WTC11 (cell line): ENCODE results near the gene LSM4. TPM values are rescaled to one million over a fixed set of nuclear protein-coding genes. Genes with fewer than 3 reads are reported as not detected.

Experiments
- ATAC-seq: fragments of 200-7000 bp; cut with Tn5 transposase; 2 replicates; pipeline ENCODE4 v1.10.0; 2021; ENCODE audit warnings: mild to moderate bottlenecking, moderate library complexity
- CTCF ChIA-PET: fragments of 300-600 bp; sonication (Branson Sonifier 250); formaldehyde crosslinking; loops from one replicate; lab custom pipeline; 2021; ENCODE audit warnings: antibody characterized with exemption; lab: Charles Lee
- POLR2A ChIA-PET: fragments of 350-600 bp; sonication (Branson Sonifier 250); formaldehyde crosslinking; loops from one replicate; lab custom pipeline; 2021; ENCODE audit warnings: antibody characterized with exemption; lab: Charles Lee
- DNase-seq: peaks from one replicate; pipeline ENCODE4 v3.0.0; 2021; ENCODE audit warnings: low spot score
- H3K27ac Mint-ChIP-seq: 2 replicates; pipeline ENCODE4 v1.8.0; 2021; ENCODE audit warnings: mixed read lengths
- H3K27me3 Mint-ChIP-seq: 2 replicates; pipeline ENCODE4 v1.8.0; 2021; ENCODE audit warnings: low read depth, mild to moderate bottlenecking, moderate library complexity, mixed read lengths
- H3K36me3 Mint-ChIP-seq: 2 replicates; pipeline ENCODE4 v1.8.0; 2021; ENCODE audit warnings: mixed read lengths
- H3K4me1 Mint-ChIP-seq: 2 replicates; pipeline ENCODE4 v1.8.0; 2022; ENCODE audit warnings: mixed read lengths
- H3K4me3 Mint-ChIP-seq: 2 replicates; pipeline ENCODE4 v1.8.0; 2021; ENCODE audit warnings: mild to moderate bottlenecking, moderate library complexity, mixed read lengths
- H3K9me3 Mint-ChIP-seq: 2 replicates; pipeline ENCODE4 v1.8.0; 2021; ENCODE audit warnings: mixed read lengths
- AR ChIP-seq: fragments of 250-450 bp; sonication (Bioruptor Pico); IDR thresholded peaks from 2 replicates; pipeline ENCODE4 v1.9.0; 2021; ENCODE audit warnings: mild to moderate bottlenecking
- CBFB ChIP-seq: sonication (generic); formaldehyde crosslinking; IDR thresholded peaks from 2 replicates; pipeline ENCODE4 v1.8.1; 2022; ENCODE audit warnings: mild to moderate bottlenecking, low read depth, missing genetic modification reagents
- E2F5 ChIP-seq: sonication (generic); formaldehyde crosslinking; IDR thresholded peaks from 2 replicates; pipeline ENCODE4 v1.8.1; 2022; ENCODE audit warnings: mild to moderate bottlenecking, moderate library complexity, missing genetic modification reagents
- ELF4 ChIP-seq: sonication (generic); formaldehyde crosslinking; IDR thresholded peaks from 2 replicates; pipeline ENCODE4 v1.8.1; 2022; ENCODE audit warnings: low read depth, mild to moderate bottlenecking, moderate library complexity, missing genetic modification reagents
- ETV6 ChIP-seq: sonication (generic); formaldehyde crosslinking; IDR thresholded peaks from 2 replicates; pipeline ENCODE4 v1.8.1; 2022; ENCODE audit warnings: mild to moderate bottlenecking, missing genetic modification reagents
- FOXP1 ChIP-seq: sonication (generic); formaldehyde crosslinking; IDR thresholded peaks from 2 replicates; pipeline ENCODE4 v1.8.0; 2022; ENCODE audit warnings: missing genetic modification reagents, mild to moderate bottlenecking, moderate library complexity, borderline replicate concordance
- FOXP4 ChIP-seq: sonication (generic); formaldehyde crosslinking; IDR thresholded peaks from 2 replicates; pipeline ENCODE4 v1.8.0; 2022; ENCODE audit warnings: mild to moderate bottlenecking, missing genetic modification reagents
- GRHL2 ChIP-seq: fragments of 250-450 bp; sonication (Bioruptor Pico); IDR thresholded peaks from 2 replicates; pipeline ENCODE4 v1.8.0; 2022; ENCODE audit warnings: mild to moderate bottlenecking, moderate library complexity; ENCODE audit not compliant: insufficient replicate concordance, severe bottlenecking
- HMGXB4 ChIP-seq: sonication (generic); formaldehyde crosslinking; IDR thresholded peaks from 2 replicates; pipeline ENCODE4 v1.8.1; 2023; ENCODE audit warnings: mild to moderate bottlenecking, moderate library complexity, missing genetic modification reagents
- MAX ChIP-seq: sonication (generic); formaldehyde crosslinking; IDR thresholded peaks from 2 replicates; pipeline ENCODE4 v1.8.0; 2022; ENCODE audit warnings: mild to moderate bottlenecking, missing genetic modification reagents
- PREB ChIP-seq: sonication (generic); formaldehyde crosslinking; IDR thresholded peaks from 2 replicates; pipeline ENCODE4 v1.8.1; 2022; ENCODE audit warnings: mild to moderate bottlenecking, missing genetic modification reagents, moderate library complexity, borderline replicate concordance
- PRRX2 ChIP-seq: fragments of 250-450 bp; sonication (Bioruptor Pico); IDR thresholded peaks from 2 replicates; pipeline ENCODE4 v1.8.0; 2021; ENCODE audit warnings: mild to moderate bottlenecking
- SP1 ChIP-seq: sonication (generic); formaldehyde crosslinking; conservative IDR thresholded peaks from 2 replicates; pipeline ENCODE4 v1.8.1; 2022; ENCODE audit warnings: missing genetic modification reagents
- TCF7 ChIP-seq: sonication (generic); formaldehyde crosslinking; IDR thresholded peaks from 2 replicates; pipeline ENCODE4 v1.8.0; 2022; ENCODE audit warnings: mild to moderate bottlenecking, low read depth, missing genetic modification reagents, moderate library complexity
- TEAD1 ChIP-seq: sonication (generic); formaldehyde crosslinking; IDR thresholded peaks from 2 replicates; pipeline ENCODE4 v1.8.0; 2022; ENCODE audit warnings: mild to moderate bottlenecking, missing genetic modification reagents
- USF1 ChIP-seq: sonication (generic); formaldehyde crosslinking; IDR thresholded peaks from 2 replicates; pipeline ENCODE4 v1.8.0; 2022; ENCODE audit warnings: mild to moderate bottlenecking, missing genetic modification reagents
- ZNF512 ChIP-seq: sonication (generic); formaldehyde crosslinking; IDR thresholded peaks from 2 replicates; pipeline ENCODE4 v1.8.1; 2022; ENCODE audit warnings: missing genetic modification reagents, borderline replicate concordance
- total RNA-seq: library from RNA; stranded (reverse); gene quantifications from 3 replicates; pipeline ENCODE4 v1.2.3, GENCODE V29; 2021

LSM4 gene
- total RNA-seq, 1 experiment from 2014 or later: 373 TPM

GRCh38 chr19:18280247-18281081, 42.4 kb downstream of the LSM4 start (continued):
- TF ChIP-seq ELF4 (CRISPR knock-in tag) (0 out of 2 replicates have a peak, but pooled peaks have one; percentile 10), E2F5 (CRISPR knock-in tag) (peak; percentile 41; the same call in 1 of the 2 replicates), HMGXB4 (CRISPR knock-in tag) (peak; percentile 62), MAX (CRISPR knock-in tag) (peak; percentile 47; the same call in 1 of the 2 replicates), TCF7 (peak; percentile 53; the same call in 1 of the 2 replicates), PRRX2 (CRISPR knock-in tag) (0 out of 2 replicates have a peak, but pooled peaks have one; percentile 38), FOXP1 (CRISPR knock-in tag) (peak; percentile 48)

- Mint-ChIP-seq H3K4me1 (peaks cover 22% of the 10 kb centered on the region), H3K27ac (peak overlapping the region; percentile 99), H3K9me3 (no peaks in the 10 kb centered on the region), H3K27me3 (no peaks in the 10 kb centered on the region; the same call in 1 of the 2 replicates), H3K36me3 (peaks cover 12% of the 10 kb centered on the region), H3K4me3 (peak overlapping the region; percentile 96)
- POLR2A ChIA-PET: interaction anchor here (0.6 to 5.1 kb wide), 29 partner anchors 8 to 1106 kb away, joined by 3 to 200 read pairs (median 7); partner anchors contain the start of genes GDF15, LSM4, MPV17L2 and RAB3A
- CTCF ChIA-PET: interaction anchor here (0.5 to 6.8 kb wide), 79 partner anchors 8 to 1305 kb away, joined by 3 to 240 read pairs (median 5); partner anchors contain the start of genes ARRDC2, ELL, GDF15 and LSM4
- peak; percentile 67 for ATAC-seq
- peak; percentile 96 for DNase-seq
- no peak for TF ChIP-seq CBFB (CRISPR knock-in tag)
- no peak for TF ChIP-seq FOXP4
- TF ChIP-seq USF1: 0 out of 2 replicates have a peak, but pooled peaks have one; percentile 5
- TF ChIP-seq FOXP1 (CRISPR knock-in tag): 0 out of 2 replicates have a peak, but pooled peaks have one; percentile 19
- TF ChIP-seq TEAD1 (CRISPR knock-in tag): 0 out of 2 replicates have a peak, but pooled peaks have one; percentile 25
- TF ChIP-seq GRHL2: no peak
- TF ChIP-seq ZNF512 (CRISPR knock-in tag): 0 out of 2 replicates have a peak, but pooled peaks have one; percentile 26
- peak; percentile 62; the same call in 1 of the 2 replicates for TF ChIP-seq ETV6 (CRISPR knock-in tag)
- TF ChIP-seq PREB (CRISPR knock-in tag): no peak
- TF ChIP-seq AR (CRISPR knock-in tag): 0 out of 2 replicates have a peak, but pooled peaks have one; percentile 19
- peak; percentile 62 for TF ChIP-seq HMGXB4 (CRISPR knock-in tag)
- TF ChIP-seq SP1: peak; percentile 85
These were observed 43.2 kb downstream of the LSM4 start for GRCh38 chr19:18279516-18280246.
